T-cell (primary cell): ENCODE data around the gene FAM171A2. TPM values are rescaled to one million over a fixed set of nuclear protein-coding genes. Genes with fewer than 3 reads are reported as not detected.

Source experiments
- ATAC-seq, 4 experiments: fragments of 200-7000 bp in 3 of 4; fragments of 150-1000 bp in 1 of 4; cut with Tn5 transposase; replicated peaks in 1 of 4; 1 replicate in 3 of 4; 2 replicates in 1 of 4; pipeline ENCODE4 v1.10.0; 2021; ENCODE audit warnings: moderate library complexity in 3 of 4, mild to moderate bottlenecking in 2 of 4, moderate number of reproducible peaks in 1 of 4
- CTCF ChIA-PET, 2 donors: fragments of 300-600 bp; sonication (Branson Sonifier 250); formaldehyde crosslinking; loops; one replicate each; lab custom pipeline; 2022; ENCODE audit warnings: antibody characterized with exemption in 2 of 2; lab: Charles Lee
- POLR2A ChIA-PET, 2 donors: fragments of 300-600 bp; sonication (Branson Sonifier 250); formaldehyde crosslinking; loops; one replicate each; lab custom pipeline; 2022; ENCODE audit warnings: antibody characterized with exemption in 2 of 2; lab: Charles Lee
- DNase-seq, 35 experiments: peaks; one replicate each; pipeline versions ENCODE4 v3.0.0 to v3.0.0-alpha.2; 2013 to 2023
- H3K27ac ChIP-seq: one replicate; pipeline ENCODE4 v1.5.1; 2013; ENCODE audit warnings: low read length
- H3K27me3 ChIP-seq, 2 experiments: replicated peaks in 1 of 2; 1 replicate in 1 of 2; 2 replicates in 1 of 2; pipeline versions ENCODE4 v1.6.1 to v1.7.0; 2013; ENCODE audit warnings: low read length in 1 of 2, mixed read lengths in 1 of 2; ENCODE audit not compliant: control insufficient read depth in 2 of 2, insufficient read depth in 2 of 2; ENCODE audit errors: extremely low read depth in 1 of 2
- H3K36me3 ChIP-seq, 2 donors: 1 replicate in 1 of 2; 2 replicates in 1 of 2; pipeline versions ENCODE4 v1.6.1 to v1.7.0; 2013; ENCODE audit warnings: low read length in 1 of 2; ENCODE audit not compliant: control insufficient read depth in 2 of 2, insufficient read depth in 1 of 2; ENCODE audit errors: extremely low read depth in 1 of 2
- H3K4me1 ChIP-seq, 2 experiments: 1 replicate in 1 of 2; 2 replicates in 1 of 2; pipeline versions ENCODE4 v1.6.1 to v1.7.0; 2013; ENCODE audit warnings: low read length in 2 of 2, mixed read lengths in 1 of 2; ENCODE audit not compliant: insufficient read depth in 2 of 2, control insufficient read depth in 1 of 2; ENCODE audit errors: extremely low read depth in 1 of 2
- H3K4me3 ChIP-seq, 2 donors: 1 replicate in 1 of 2; 2 replicates in 1 of 2; pipeline versions ENCODE4 v1.5.1 to v1.7.0; 2013; ENCODE audit warnings: mild to moderate bottlenecking in 2 of 2, low read length in 1 of 2, moderate library complexity in 1 of 2; ENCODE audit not compliant: control insufficient read depth in 1 of 2; ENCODE audit errors: extremely low read depth in 1 of 2
- H3K9me3 ChIP-seq: 2 replicates; pipeline ENCODE4 v1.7.0; 2013
- H3K27ac Mint-ChIP-seq, 2 donors: one replicate each; pipeline ENCODE4 v1.8.0; 2020 to 2021; ENCODE audit warnings: mild to moderate bottlenecking in 2 of 2, mixed read lengths in 2 of 2
- H3K27me3 Mint-ChIP-seq, 2 donors: one replicate each; pipeline ENCODE4 v1.8.0; 2021 to 2022; ENCODE audit warnings: mixed read lengths in 2 of 2
- H3K36me3 Mint-ChIP-seq: one replicate; pipeline ENCODE4 v1.8.0; 2021; ENCODE audit warnings: mixed read lengths
- H3K4me1 Mint-ChIP-seq, 3 donors: one replicate each; pipeline ENCODE4 v1.8.0; 2020 to 2022; ENCODE audit warnings: mixed read lengths in 3 of 3, mild to moderate bottlenecking in 1 of 3
- H3K4me3 Mint-ChIP-seq, 3 donors: one replicate each; pipeline ENCODE4 v1.8.0; 2020 to 2022; ENCODE audit warnings: mild to moderate bottlenecking in 3 of 3, mixed read lengths in 3 of 3, moderate library complexity in 3 of 3
- H3K9me3 Mint-ChIP-seq, 3 donors: one replicate each; pipeline ENCODE4 v1.8.0; 2020 to 2022; ENCODE audit warnings: mixed read lengths in 3 of 3
- WGBS: methylation state at CpG from one replicate; pipeline ENCODE4 v1.1.5; 2013; ENCODE audit warnings: missing lambda C conversion rate; ENCODE audit not compliant: insufficient coverage; 5-methylcytosine and 5-hydroxymethylcytosine counted together
- total RNA-seq, 35 experiments: library from RNA in 6 of 35; stranded (reverse) in 6 of 35; fragments of 120-200 nt in 1 of 35; gene quantifications; one replicate each; pipeline versions ENCODE4 v1.2.1 to v1.2.4 and lab custom pipeline; 2013 to 2026

Gene FAM171A2
- total RNA-seq, 5 donors from 2014 or later (not counting 1 experiment from before 2014, with no cell fraction given) = 0.18 to 1.5 (median 0.89) TPM

DNA sequence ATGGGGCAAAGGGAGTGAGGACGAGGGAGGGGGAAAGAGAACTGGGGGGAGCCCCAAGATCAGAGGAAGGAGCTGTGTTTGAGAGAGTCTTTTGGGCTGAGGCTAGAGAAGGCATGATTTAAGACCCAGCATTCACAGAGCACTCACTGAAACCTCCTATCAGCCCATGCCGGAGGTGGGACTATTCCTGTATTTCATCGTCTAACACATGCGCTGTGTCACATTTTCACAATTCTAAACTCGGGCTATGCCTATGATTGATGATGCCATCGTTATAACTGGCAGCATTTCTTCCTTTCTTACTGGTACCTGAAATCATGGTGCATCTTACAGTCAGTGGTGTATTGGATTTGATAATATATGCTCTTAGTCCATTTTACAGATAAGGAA is 3.5 kb downstream of the FAM171A2 start:
- Mint-ChIP-seq H3K4me3 (no peak overlapping the region), H3K27me3 (peaks cover 4 to 16% of the 10 kb centered on the region in 2 donors)
- POLR2A ChIA-PET = no interaction called here

DNA sequence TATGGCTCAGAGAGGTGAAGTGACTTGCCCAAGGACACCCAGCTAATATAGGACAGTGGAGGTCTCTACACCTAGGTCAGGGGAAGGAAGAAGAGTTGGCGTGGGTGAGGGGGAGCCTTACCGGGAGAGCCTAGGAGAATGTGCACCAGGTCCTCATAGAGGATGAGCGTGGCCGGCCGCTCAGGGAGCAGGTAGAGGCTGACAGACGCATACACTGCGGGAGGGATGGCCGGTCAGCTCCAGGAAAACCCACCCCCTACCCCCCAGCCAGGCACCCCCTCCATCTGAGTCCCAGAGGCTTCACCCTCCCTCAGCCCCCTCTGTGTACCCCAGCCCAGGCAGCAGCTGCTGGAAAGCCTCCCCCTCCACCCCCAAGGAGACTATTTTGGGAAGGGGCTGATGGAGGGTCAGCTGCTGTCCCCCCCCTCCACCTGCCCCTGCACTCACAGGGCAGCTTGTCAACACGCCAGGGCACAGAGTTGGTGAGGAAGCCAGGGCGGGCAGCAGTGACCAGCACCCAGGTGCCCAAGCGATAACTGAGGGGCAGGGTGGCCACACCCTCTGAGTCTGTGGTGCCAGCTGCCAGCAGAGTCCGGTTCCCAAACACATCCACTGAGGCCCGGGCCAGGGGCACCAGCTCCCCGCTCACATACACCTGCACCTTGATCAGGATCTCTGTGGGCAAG is 4.1 kb downstream of the FAM171A2 start:
- H3K4me1 ChIP-seq = peaks cover 0 to 13% of the 10 kb centered on the region in 2 experiments
- Mint-ChIP-seq H3K4me1 (peaks cover 6 to 13% (median 7%) of the 10 kb centered on the region in 3 donors), H3K9me3 (no peaks in the 10 kb centered on the region), H3K36me3 (no peaks in the 10 kb centered on the region), H3K27ac (no peak overlapping the region), H3K27me3 (peaks cover 0 to 12% of the 10 kb centered on the region in 2 donors), H3K4me3 (no peak overlapping the region)
- H3K9me3 ChIP-seq = no peaks in the 10 kb centered on the region
- ATAC-seq (no peak), DNase-seq (no peak)
- 76% methylated on average over 5 of the region's 14 CpGs for WGBS
- POLR2A ChIA-PET = interaction anchor here in 1 of 2 donors (0.6 kb wide), 1 partner anchor 999 kb away, joined by 3 read pairs; no protein-coding TSS in a partner anchor
- H3K36me3 ChIP-seq = no peaks in the 10 kb centered on the region
- no peak overlapping the region for H3K4me3 ChIP-seq
- CTCF ChIA-PET = interaction anchor here in 1 of 2 donors (0.6 kb wide), 1 partner anchor 24 kb away, joined by 4 read pairs; no protein-coding TSS in a partner anchor
- no peak overlapping the region for H3K27ac ChIP-seq
- H3K27me3 ChIP-seq = peaks cover 0 to 40% of the 10 kb centered on the region in 2 experiments

More for the DNA sequence above, 3.5 kb downstream of the FAM171A2 start:
- CTCF ChIA-PET = interaction anchor here (0.6 kb wide), 2 partner anchors 25 to 191 kb away, joined by 4 to 5 read pairs; no protein-coding TSS in a partner anchor
- Histone ChIP-seq H3K4me1 (peaks cover 0 to 13% of the 10 kb centered on the region in 2 experiments), H3K9me3 (no peaks in the 10 kb centered on the region), H3K36me3 (no peaks in the 10 kb centered on the region), H3K27ac (no peak overlapping the region), H3K27me3 (peaks cover 0 to 43% of the 10 kb centered on the region in 2 experiments), H3K4me3 (no peak overlapping the region)
- DNase-seq (no peak), ATAC-seq (no peak)
- no CpG with 5 or more reads among the region's 6 CpGs for WGBS
- H3K4me1 Mint-ChIP-seq = peaks cover 6 to 12% (median 7%) of the 10 kb centered on the region in 3 donors
- no peak overlapping the region for H3K27ac Mint-ChIP-seq
- H3K36me3 Mint-ChIP-seq = no peaks in the 10 kb centered on the region
- H3K9me3 Mint-ChIP-seq = no peaks in the 10 kb centered on the region

DNA sequence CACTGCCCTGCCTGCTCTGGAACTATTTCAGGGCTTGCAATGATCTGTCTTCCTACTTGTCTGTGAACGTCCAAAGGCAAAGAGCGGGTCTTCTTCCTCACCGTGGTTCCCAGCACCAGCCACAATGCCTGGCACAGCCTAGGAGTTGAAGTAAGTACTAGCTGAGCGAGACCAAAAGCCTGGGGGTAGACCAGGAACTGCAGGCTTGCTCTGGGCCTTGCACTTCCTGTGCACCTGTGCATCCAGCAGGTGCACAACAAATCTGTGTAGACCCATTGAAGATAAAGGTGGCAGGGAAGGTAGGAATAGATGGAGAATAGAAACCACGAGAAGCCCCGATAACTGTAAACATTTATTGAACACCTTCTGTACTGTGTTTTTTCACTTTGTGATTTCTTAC is 4.6 kb downstream of the FAM171A2 start:
- Histone ChIP-seq H3K27me3 (peaks cover 0 to 41% of the 10 kb centered on the region in 2 experiments), H3K4me3 (no peak overlapping the region), H3K36me3 (no peaks in the 10 kb centered on the region), H3K27ac (no peak overlapping the region), H3K9me3 (no peaks in the 10 kb centered on the region), H3K4me1 (peaks cover 0 to 13% of the 10 kb centered on the region in 2 experiments)
- ChIA-PET POLR2A (no interaction called here), CTCF (no interaction called here)
- WGBS = 16% methylated on average over 4 of the region's 6 CpGs
- no peak overlapping the region for H3K27ac Mint-ChIP-seq
- DNase-seq (no peak), ATAC-seq (no peak)
- H3K9me3 Mint-ChIP-seq = no peaks in the 10 kb centered on the region
- peaks cover 0 to 12% of the 10 kb centered on the region in 2 donors for H3K27me3 Mint-ChIP-seq
- H3K4me3 Mint-ChIP-seq = no peak overlapping the region
- no peaks in the 10 kb centered on the region for H3K36me3 Mint-ChIP-seq
- H3K4me1 Mint-ChIP-seq = peaks cover 6 to 13% (median 7%) of the 10 kb centered on the region in 3 donors

DNA sequence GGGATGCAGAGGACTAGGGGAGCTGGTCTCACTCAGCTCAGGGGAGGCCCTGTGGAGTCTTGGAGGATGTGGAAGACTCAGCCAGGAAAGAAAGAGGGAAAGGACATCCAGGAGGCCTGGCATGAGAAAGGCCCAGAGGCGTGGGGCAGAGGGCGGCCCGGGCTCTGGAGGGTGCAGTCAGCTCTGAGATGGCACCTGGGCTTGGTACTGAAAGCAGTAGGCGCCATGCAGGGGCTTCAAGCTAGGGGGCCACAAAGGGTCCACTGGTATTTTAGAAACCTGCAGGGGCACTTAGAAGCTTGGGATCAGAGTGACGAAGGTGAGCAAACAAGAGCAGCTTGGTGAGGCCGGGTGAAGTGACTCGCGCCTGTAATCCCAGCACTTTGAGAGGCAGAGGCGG is 5.6 kb downstream of the FAM171A2 start:
- no peaks in the 10 kb centered on the region for H3K36me3 ChIP-seq
- Mint-ChIP-seq H3K27ac (no peak overlapping the region), H3K4me3 (no peak overlapping the region), H3K27me3 (peaks cover 0 to 12% of the 10 kb centered on the region in 2 donors), H3K36me3 (no peaks in the 10 kb centered on the region), H3K9me3 (no peaks in the 10 kb centered on the region), H3K4me1 (peaks cover 7 to 12% (median 7%) of the 10 kb centered on the region in 3 donors)
- ChIA-PET CTCF (interaction anchor here (0.6 to 1.2 kb wide), 4 partner anchors 11 to 1576 kb away, joined by 3 read pairs; no protein-coding TSS in a partner anchor), POLR2A (no interaction called here)
- WGBS = 95% methylated on average over 8 of the region's 9 CpGs
- ATAC-seq (no peak), DNase-seq (no peak)
- H3K9me3 ChIP-seq = no peaks in the 10 kb centered on the region
- H3K4me3 ChIP-seq = no peak overlapping the region
- no peak overlapping the region for H3K27ac ChIP-seq
- peaks cover 0 to 39% of the 10 kb centered on the region in 2 experiments for H3K27me3 ChIP-seq
- peaks cover 0 to 12% of the 10 kb centered on the region in 2 experiments for H3K4me1 ChIP-seq

DNA sequence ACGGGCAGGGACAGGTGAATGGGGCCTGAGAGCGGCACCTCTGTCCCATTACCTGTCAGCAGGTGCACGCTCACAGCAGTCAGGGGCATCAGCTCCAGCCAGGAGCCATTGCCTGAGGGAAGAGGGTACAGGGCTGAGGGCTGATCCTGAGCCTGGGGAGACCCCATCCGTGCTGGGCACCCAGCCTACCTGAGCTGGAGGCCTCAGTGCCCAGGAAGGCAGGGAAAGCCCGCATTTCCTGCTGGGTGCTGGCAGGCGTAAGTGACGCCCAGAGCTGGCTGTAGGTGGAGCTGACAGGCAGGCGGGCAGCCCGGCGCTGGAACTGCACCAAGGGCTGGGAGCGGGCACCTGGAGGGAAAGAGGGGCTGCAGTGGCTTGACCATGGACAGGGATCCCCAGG is 7.4 kb downstream of the FAM171A2 start:
- Histone ChIP-seq H3K4me3 (no peak overlapping the region), H3K27ac (no peak overlapping the region), H3K27me3 (peaks cover 0 to 28% of the 10 kb centered on the region in 2 experiments), H3K4me1 (peaks cover 0 to 9% of the 10 kb centered on the region in 2 experiments), H3K36me3 (peaks cover 0 to 9% of the 10 kb centered on the region in 2 donors), H3K9me3 (no peaks in the 10 kb centered on the region)
- ChIA-PET CTCF (interaction anchor here in 1 of 2 donors (0.8 kb wide), 1 partner anchor 930 kb away, joined by 3 read pairs; no protein-coding TSS in a partner anchor), POLR2A (no interaction called here)
- Mint-ChIP-seq H3K4me3 (no peak overlapping the region), H3K9me3 (no peaks in the 10 kb centered on the region), H3K27ac (no peak overlapping the region), H3K4me1 (peaks cover 7 to 15% (median 9%) of the 10 kb centered on the region in 3 donors), H3K27me3 (peaks cover 0 to 4% of the 10 kb centered on the region in 2 donors), H3K36me3 (peaks cover 3% of the 10 kb centered on the region)
- ATAC-seq (no peak), DNase-seq (no peak)
- WGBS = 79% methylated on average over 11 of the region's 11 CpGs

DNA sequence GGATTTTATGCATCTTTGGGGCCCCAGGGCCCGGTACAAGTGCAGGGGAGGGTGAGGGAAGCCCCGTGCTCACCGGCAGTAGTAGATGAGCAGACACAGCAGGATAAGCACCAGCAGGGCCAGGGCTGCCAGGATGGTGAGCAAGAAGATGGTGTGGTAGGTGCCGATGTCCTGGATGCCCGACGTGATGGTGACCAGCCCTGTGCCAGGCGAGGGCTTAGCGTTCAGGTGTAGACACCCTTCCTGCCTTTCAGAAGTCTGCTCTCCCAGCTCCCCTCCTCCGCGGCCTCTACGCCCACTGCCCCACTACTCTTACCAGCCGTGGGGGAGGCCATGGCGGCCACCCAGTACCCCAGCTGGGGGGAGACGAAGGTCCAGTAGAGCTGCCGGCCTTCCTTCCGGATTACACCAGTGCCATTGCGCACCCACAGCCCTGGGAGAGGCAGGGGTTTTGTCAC is 8.0 kb downstream of the FAM171A2 start:
- Histone ChIP-seq H3K4me3 (no peak overlapping the region), H3K27ac (no peak overlapping the region), H3K36me3 (peaks cover 0 to 9% of the 10 kb centered on the region in 2 donors), H3K27me3 (peaks cover 0 to 23% of the 10 kb centered on the region in 2 experiments), H3K9me3 (no peaks in the 10 kb centered on the region), H3K4me1 (peaks cover 0 to 14% of the 10 kb centered on the region in 2 experiments)
- DNase-seq = no peak
- Mint-ChIP-seq H3K9me3 (no peaks in the 10 kb centered on the region), H3K36me3 (peaks cover 3% of the 10 kb centered on the region), H3K4me1 (peaks cover 9 to 16% (median 10%) of the 10 kb centered on the region in 3 donors), H3K27ac (no peak overlapping the region), H3K4me3 (peak overlapping the region; percentile 3 to 44 (median 30)), H3K27me3 (peaks cover 0 to 4% of the 10 kb centered on the region in 2 donors)
- CTCF ChIA-PET = interaction anchor here in 1 of 2 donors (0.8 to 1.7 kb wide), 2 partner anchors 29 to 930 kb away, joined by 3 to 5 read pairs; no protein-coding TSS in a partner anchor
- 65% methylated on average over 5 of the region's 17 CpGs for WGBS
- POLR2A ChIA-PET = no interaction called here
- no peak for ATAC-seq
